Thyroid gland (tissue), 4 donors: ENCODE measurements around the gene MYL10.

ENCODE experiments used
- POLR2A ChIP-seq, 2 donors: fragments of 450-650 bp; IDR thresholded peaks; one replicate each; pipeline ENCODE4 v1.6.1; 2017; ENCODE audit warnings: antibody characterized with exemption in 2 of 2, mild to moderate bottlenecking in 2 of 2, moderate library complexity in 1 of 2
- TF ChIP-seq, protein P1 (sequence below), 6 experiments: fragments of 200-600 bp in 3 of 6; fragments of 450-650 bp in 3 of 6; sonication (generic) in 3 of 6; IDR thresholded peaks; one replicate each; pipeline ENCODE4 v1.5.1; 2016 to 2019; ENCODE audit warnings: antibody characterized with exemption in 6 of 6, mild to moderate bottlenecking in 2 of 6, inconsistent platforms in 1 of 6, moderate library complexity in 1 of 6

- TF ChIP-seq, protein P1, sequence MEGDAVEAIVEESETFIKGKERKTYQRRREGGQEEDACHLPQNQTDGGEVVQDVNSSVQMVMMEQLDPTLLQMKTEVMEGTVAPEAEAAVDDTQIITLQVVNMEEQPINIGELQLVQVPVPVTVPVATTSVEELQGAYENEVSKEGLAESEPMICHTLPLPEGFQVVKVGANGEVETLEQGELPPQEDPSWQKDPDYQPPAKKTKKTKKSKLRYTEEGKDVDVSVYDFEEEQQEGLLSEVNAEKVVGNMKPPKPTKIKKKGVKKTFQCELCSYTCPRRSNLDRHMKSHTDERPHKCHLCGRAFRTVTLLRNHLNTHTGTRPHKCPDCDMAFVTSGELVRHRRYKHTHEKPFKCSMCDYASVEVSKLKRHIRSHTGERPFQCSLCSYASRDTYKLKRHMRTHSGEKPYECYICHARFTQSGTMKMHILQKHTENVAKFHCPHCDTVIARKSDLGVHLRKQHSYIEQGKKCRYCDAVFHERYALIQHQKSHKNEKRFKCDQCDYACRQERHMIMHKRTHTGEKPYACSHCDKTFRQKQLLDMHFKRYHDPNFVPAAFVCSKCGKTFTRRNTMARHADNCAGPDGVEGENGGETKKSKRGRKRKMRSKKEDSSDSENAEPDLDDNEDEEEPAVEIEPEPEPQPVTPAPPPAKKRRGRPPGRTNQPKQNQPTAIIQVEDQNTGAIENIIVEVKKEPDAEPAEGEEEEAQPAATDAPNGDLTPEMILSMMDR (IDR thresholded peaks at IDR 0.05), result no peak
- TF ChIP-seq POLR2A (IDR thresholded peaks at IDR 0.05), result no peak
These were observed 10.8 kb downstream of the MYL10 start for GRCh38 chr7:101618207-101618839.
